Mesothelial cell of epicardium (in vitro differentiated cells): ENCODE data around the gene CKS1B. TPM values are rescaled to one million over a fixed set of nuclear protein-coding genes. Genes with fewer than 3 reads are reported as not detected.
A peak's percentile ranks its signal among the peaks of the same experiment; 100 is the strongest.

Source experiments
- DNase-seq, 2 experiments: peaks; one replicate each; pipeline ENCODE4 v3.0.0; 2021; ENCODE audit warnings: low spot score in 2 of 2; ENCODE audit not compliant: unreplicated experiment in 2 of 2
- H3K27ac Mint-ChIP-seq: 2 replicates; pipeline ENCODE4 v1.8.0; 2021; ENCODE audit warnings: mixed read lengths
- H3K27me3 Mint-ChIP-seq: 2 replicates; pipeline ENCODE4 v1.8.0; 2021; ENCODE audit warnings: low read depth, mixed read lengths
- H3K36me3 Mint-ChIP-seq: 2 replicates; pipeline ENCODE4 v1.8.0; 2021; ENCODE audit warnings: mixed read lengths
- H3K4me1 Mint-ChIP-seq: 2 replicates; pipeline ENCODE4 v1.8.0; 2021; ENCODE audit warnings: mixed read lengths
- H3K4me3 Mint-ChIP-seq: 2 replicates; pipeline ENCODE4 v1.8.0; 2021; ENCODE audit warnings: mild to moderate bottlenecking, moderate library complexity, mixed read lengths
- H3K9me3 Mint-ChIP-seq: 2 replicates; pipeline ENCODE4 v1.8.0; 2021; ENCODE audit warnings: mixed read lengths
- CTCF ChIP-seq: fragments of 200-600 bp; sonication (generic); IDR thresholded peaks from one replicate; pipeline ENCODE4 v1.5.0; 2021; ENCODE audit warnings: antibody characterized with exemption; ENCODE audit not compliant: unreplicated experiment
- total RNA-seq: library from RNA; stranded (reverse); gene quantifications from 3 replicates; pipeline ENCODE4 v1.2.1, GENCODE V29; 2021

CKS1B gene
- total RNA-seq = 64.0 to 70.9 TPM (median 68.2 TPM) in 3 replicates

GRCh38 chr1:154974102-154974807 lies at the start of gene CKS1B:
TSS of gene CKS1B (plus strand) at chr1:154974681. CDS start at chr1:154974746, 65 bp downstream.
- H3K9me3 Mint-ChIP-seq = no peaks in the 10 kb centered on the region
- H3K27me3 Mint-ChIP-seq = no peaks in the 10 kb centered on the region
- H3K4me1 Mint-ChIP-seq = peaks cover 37% of the 10 kb centered on the region
- H3K4me3 Mint-ChIP-seq = no peak within 1 kb of the TSS
- DNase-seq = peak; percentile 92 to 96
- no peak within 1 kb of the TSS for H3K27ac Mint-ChIP-seq
- TF ChIP-seq CTCF = no peak
- H3K36me3 Mint-ChIP-seq = peaks cover 5% of the 10 kb centered on the region

GRCh38 chr1:154925335-154926170 lies 48.9 kb upstream of the CKS1B start:
- Mint-ChIP-seq H3K27me3 (no peaks in the 10 kb centered on the region), H3K27ac (no peak overlapping the region), H3K4me1 (no peaks in the 10 kb centered on the region), H3K4me3 (no peak overlapping the region), H3K9me3 (no peaks in the 10 kb centered on the region), H3K36me3 (peaks cover 31% of the 10 kb centered on the region)
- TF ChIP-seq CTCF = no peak
- DNase-seq = no peak

- H3K27ac Mint-ChIP-seq = no peak overlapping the region
- no peaks in the 10 kb centered on the region for H3K27me3 Mint-ChIP-seq
- no peaks in the 10 kb centered on the region for H3K9me3 Mint-ChIP-seq
- no peak for TF ChIP-seq CTCF
- DNase-seq = no peak
- no peaks in the 10 kb centered on the region for H3K4me1 Mint-ChIP-seq
- H3K4me3 Mint-ChIP-seq = no peak overlapping the region
- H3K36me3 Mint-ChIP-seq = peaks cover 31% of the 10 kb centered on the region
Observed at GRCh38 chr1:154926201-154926600, 48.3 kb upstream of the CKS1B start.

GRCh38 chr1:154931940-154932487 lies 42.5 kb upstream of the CKS1B start:
- Mint-ChIP-seq H3K4me1 (peaks cover 4% of the 10 kb centered on the region), H3K27me3 (no peaks in the 10 kb centered on the region), H3K4me3 (no peak overlapping the region), H3K27ac (no peak overlapping the region), H3K9me3 (no peaks in the 10 kb centered on the region), H3K36me3 (peaks cover 20% of the 10 kb centered on the region)
- DNase-seq = no peak
- no peak for TF ChIP-seq CTCF

- TF ChIP-seq CTCF = no peak
- Mint-ChIP-seq H3K9me3 (no peaks in the 10 kb centered on the region), H3K27ac (no peak overlapping the region), H3K4me3 (peak overlapping the region; percentile 6), H3K36me3 (peaks cover 6% of the 10 kb centered on the region), H3K27me3 (no peaks in the 10 kb centered on the region), H3K4me1 (peaks cover 14% of the 10 kb centered on the region)
- DNase-seq = no peak
Observed at GRCh38 chr1:154934358-154934948, 40.0 kb upstream of the CKS1B start.
